Measurements from ENCODE around the gene TIMP3. TPM values are rescaled to one million over a fixed set of nuclear protein-coding genes. Genes with fewer than 3 reads are reported as not detected.

The TIMP3 gene
- total and polyA plus RNA-seq, 11 donors = 112 to 629 (median 152) TPM

DNA sequence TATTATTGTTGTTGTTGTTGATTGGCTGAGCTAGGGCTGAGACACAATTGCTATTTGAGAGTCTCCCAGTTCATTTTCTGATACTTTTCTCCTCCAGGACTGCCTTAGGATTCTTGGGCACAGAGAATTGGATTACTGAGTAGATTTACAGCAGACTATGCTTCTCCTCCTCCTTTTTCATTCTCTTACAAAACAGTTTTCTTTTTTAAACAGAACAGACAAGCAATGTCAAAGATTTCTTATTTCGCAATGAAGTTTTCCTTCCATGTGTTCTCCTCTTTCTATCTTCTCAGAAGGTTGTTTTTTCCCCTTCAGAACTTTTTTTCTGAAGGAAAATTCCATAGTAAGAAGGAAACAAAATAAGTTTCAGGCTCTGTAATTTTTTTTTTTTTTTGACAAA, 19.8 kb upstream of the TIMP3 start:
- 85 to 98% (median 94%) methylated on average over 1 of the region's 1 CpG for WGBS, 4 donors
- TF ChIP-seq, protein P1, sequence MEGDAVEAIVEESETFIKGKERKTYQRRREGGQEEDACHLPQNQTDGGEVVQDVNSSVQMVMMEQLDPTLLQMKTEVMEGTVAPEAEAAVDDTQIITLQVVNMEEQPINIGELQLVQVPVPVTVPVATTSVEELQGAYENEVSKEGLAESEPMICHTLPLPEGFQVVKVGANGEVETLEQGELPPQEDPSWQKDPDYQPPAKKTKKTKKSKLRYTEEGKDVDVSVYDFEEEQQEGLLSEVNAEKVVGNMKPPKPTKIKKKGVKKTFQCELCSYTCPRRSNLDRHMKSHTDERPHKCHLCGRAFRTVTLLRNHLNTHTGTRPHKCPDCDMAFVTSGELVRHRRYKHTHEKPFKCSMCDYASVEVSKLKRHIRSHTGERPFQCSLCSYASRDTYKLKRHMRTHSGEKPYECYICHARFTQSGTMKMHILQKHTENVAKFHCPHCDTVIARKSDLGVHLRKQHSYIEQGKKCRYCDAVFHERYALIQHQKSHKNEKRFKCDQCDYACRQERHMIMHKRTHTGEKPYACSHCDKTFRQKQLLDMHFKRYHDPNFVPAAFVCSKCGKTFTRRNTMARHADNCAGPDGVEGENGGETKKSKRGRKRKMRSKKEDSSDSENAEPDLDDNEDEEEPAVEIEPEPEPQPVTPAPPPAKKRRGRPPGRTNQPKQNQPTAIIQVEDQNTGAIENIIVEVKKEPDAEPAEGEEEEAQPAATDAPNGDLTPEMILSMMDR (IDR thresholded peaks at IDR 0.05) = no peak
- no peak for TF ChIP-seq POLR2A (IDR thresholded peaks at IDR 0.05)
- no peak for ATAC-seq
- H3K27ac ChIP-seq = peak overlapping the region in 2 of 12 donors; percentile 5 to 11
- no peaks in the 10 kb centered on the region for H3K9me3 ChIP-seq
- no peak overlapping the region for H3K4me3 ChIP-seq
- no peak for DNase-seq
- peaks cover 0 to 6% (median 0%) of the 10 kb centered on the region in 12 donors for H3K4me1 ChIP-seq
- H3K27me3 ChIP-seq = no peaks in the 10 kb centered on the region
- intact Hi-C loops (cut with DNase I) = no loop called here
- no peaks in the 10 kb centered on the region for H3K36me3 ChIP-seq

DNA sequence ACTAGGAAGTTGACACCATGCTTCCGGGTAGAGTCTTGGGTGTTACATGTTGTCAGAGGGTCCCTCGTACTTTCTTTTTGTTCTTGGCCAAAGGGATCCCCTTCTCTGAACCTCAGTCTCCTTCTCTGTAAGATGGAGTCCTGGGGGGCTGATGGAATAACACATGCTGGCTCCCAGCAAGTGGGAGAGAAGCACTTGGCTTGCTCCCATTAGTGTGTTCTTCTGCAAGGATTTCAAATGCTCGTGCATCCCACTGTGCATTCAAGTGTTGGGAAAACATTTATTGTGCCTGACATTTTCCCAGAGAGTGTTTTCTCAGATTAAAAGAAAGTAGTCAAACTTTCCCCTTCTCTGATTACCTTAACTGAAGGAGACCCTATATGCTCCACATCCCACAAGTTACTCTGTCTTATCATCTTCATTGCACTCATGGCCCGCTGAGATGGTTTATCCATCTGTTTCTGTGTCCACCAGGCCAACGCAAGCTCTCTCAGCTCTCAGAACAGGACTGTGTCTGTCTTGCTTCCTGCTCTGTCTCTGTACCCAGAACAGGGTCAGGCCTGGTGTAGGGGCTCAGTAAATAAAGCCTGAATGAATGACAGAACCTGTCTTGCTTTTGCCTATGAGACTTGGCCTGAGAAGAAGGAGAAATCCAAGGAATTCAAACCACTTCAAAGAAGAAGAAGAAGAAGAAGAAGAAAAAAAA, 16.0 kb upstream of the TIMP3 start:
- intact Hi-C loops (cut with DNase I) = no loop called here
- Histone ChIP-seq H3K4me1 (peaks cover 0 to 11% (median 2%) of the 10 kb centered on the region in 12 donors), H3K9me3 (peaks cover 0 to 6% (median 0%) of the 10 kb centered on the region in 12 donors), H3K4me3 (no peak overlapping the region), H3K27ac (no peak overlapping the region), H3K36me3 (no peaks in the 10 kb centered on the region), H3K27me3 (no peaks in the 10 kb centered on the region)
- no peak for TF ChIP-seq POLR2A (IDR thresholded peaks at IDR 0.05)
- TF ChIP-seq, protein P1 (IDR thresholded peaks at IDR 0.05) = no peak
- WGBS, 4 donors = 55 to 81% (median 67%) methylated on average over 5 of the region's 5 CpGs
- peak in 1 of 4 donors; percentile 51 for ATAC-seq
- no peak for DNase-seq

DNA sequence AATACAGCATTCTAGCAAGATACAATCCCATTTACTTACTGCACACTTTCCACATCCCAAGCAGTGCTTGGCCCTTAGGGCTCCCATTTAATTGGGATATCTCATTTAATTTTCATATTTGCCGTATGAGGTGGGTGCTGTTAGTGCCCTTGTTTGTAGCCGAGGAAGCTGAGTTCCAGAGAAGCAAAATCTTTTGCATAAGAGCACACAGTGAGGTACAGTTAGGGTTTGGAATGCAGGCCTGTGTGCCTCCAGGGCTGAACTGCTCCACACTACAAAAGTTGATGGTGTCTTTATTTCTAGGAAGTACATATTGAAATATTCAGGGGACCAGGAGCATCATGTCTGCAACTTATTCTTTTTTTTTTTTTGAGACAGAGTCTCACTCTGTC, 15.5 kb upstream of the TIMP3 start:
- 83 to 96% (median 96%) methylated on average over 2 of the region's 2 CpGs for WGBS, 4 donors
- Histone ChIP-seq H3K27ac (no peak overlapping the region), H3K27me3 (no peaks in the 10 kb centered on the region), H3K9me3 (peaks cover 0 to 6% (median 0%) of the 10 kb centered on the region in 12 donors), H3K36me3 (no peaks in the 10 kb centered on the region), H3K4me1 (peaks cover 0 to 11% (median 2%) of the 10 kb centered on the region in 12 donors), H3K4me3 (no peak overlapping the region)
- intact Hi-C loops (cut with DNase I) = no loop called here
- DNase-seq (no peak), ATAC-seq (no peak)
- TF ChIP-seq POLR2A (IDR thresholded peaks at IDR 0.05) = no peak
- TF ChIP-seq, protein P1 (IDR thresholded peaks at IDR 0.05) = no peak

DNA sequence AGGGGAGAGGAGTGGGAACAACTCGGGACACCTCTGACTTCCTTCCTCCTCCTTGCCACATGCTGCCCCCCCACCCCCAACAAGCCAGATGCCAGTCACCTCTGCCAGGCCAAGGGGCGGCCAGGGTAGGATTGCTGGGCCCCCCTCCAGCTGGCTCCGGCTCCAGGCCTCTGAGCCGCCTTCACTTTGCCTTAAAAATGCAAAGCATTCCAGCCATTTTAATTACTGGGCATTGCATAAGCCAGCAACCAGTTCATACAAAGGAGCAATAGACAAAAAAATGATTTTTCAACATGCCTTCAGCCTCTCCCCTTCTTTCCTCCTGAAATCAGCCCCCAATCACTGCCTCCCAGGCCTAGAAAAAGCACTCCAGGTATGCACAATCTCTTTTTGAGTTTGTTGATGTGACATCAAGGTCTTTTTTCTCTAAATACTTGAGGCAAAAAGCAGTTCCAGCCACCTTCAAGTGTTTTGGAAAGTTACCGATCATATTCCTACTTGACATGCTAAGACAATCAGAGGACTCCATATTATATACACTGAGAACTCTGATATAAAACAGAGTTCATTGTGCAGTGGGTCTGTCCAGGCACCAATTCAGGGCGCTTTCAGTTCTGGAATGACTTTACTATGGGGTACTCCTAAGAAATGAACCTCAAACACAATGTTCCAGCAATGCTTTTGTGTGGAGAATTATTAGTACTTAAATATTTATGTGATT, 12.4 kb upstream of the TIMP3 start:
- no peak for TF ChIP-seq POLR2A (IDR thresholded peaks at IDR 0.05)
- TF ChIP-seq, protein P1 (IDR thresholded peaks at IDR 0.05) = no peak
- intact Hi-C loops (cut with DNase I) = no loop called here
- WGBS, 4 donors = 54 to 63% (median 60%) methylated on average over 6 of the region's 6 CpGs
- peak in 1 of 4 donors; percentile 49 for ATAC-seq
- no peaks in the 10 kb centered on the region for H3K36me3 ChIP-seq
- H3K4me3 ChIP-seq = no peak overlapping the region
- peak overlapping the region in 2 of 12 donors; percentile 21 to 24 for H3K27ac ChIP-seq
- H3K9me3 ChIP-seq = peaks cover 0 to 6% (median 0%) of the 10 kb centered on the region in 12 donors
- no peak for DNase-seq
- peaks cover 0 to 11% (median 2%) of the 10 kb centered on the region in 12 donors for H3K4me1 ChIP-seq
- no peaks in the 10 kb centered on the region for H3K27me3 ChIP-seq

Measured in heart left ventricle (tissue), 16 donors.